Measurements from ENCODE around the gene CD19.
"Not testable (repeated sequence)": the region's sequence is repeated elsewhere in the genome, so short reads cannot be mapped to it uniquely, and the experiment has no call there.

The CD19 gene

DNA sequence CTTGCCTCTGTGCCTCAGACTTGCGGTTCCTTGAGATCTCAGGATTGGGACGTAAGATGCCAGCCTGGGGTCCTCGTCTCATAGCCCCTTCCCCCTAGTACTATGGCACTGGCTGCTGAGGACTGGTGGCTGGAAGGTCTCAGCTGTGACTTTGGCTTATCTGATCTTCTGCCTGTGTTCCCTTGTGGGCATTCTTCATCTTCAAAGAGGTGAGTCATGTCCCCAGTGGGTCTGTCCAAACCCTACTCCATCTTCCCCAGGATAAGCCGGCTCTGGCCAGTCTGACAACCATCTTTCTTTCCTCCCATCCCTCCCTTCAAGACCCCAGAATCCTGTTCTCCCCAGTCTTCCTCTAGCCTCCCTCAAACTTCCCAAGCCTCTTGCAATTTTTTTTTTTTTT lies 3.6 kb downstream of the CD19 start:
- in situ Hi-C loops (cut with MboI; ENCODE audit: low sequenced_read_pairs), result no loop called here

DNA sequence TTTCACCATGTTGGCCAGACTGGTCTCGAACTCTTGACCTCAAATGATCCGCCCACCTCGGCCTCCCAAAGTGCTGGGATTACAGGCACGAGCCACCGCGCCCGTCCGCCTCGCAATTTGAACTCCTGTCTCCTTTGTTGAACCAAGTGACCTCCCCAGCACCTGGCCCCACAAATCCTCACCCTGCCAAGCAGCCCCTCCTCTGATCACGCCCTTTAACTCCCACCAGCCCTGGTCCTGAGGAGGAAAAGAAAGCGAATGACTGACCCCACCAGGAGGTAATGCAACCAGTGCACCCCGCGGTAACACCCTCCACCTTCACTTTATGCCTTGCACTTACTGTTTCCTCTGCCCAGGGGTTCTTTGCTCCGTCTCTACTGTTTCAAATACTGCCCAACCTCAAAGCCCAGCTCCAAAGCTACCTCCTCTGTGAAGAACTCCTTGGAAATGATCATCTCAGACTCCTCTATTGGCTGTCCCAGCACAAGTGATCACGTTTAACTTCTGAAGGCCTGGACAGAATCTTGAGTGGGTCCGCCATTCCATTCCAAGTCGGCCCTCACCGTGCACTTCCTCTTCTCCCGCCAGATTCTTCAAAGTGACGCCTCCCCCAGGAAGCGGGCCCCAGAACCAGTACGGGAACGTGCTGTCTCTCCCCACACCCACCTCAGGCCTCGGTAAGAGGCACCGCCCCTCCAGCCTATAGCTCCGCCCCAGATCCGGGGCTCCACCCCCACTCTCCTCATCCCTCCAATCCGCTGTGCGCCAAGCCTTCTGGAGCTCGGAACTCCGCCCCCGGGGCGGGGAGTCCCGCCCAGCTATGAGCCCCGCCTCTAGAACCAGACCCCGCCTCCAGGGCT lies 4.4 kb downstream of the CD19 start:
- in situ Hi-C loops (cut with MboI; ENCODE audit: low sequenced_read_pairs), result no loop called here

DNA sequence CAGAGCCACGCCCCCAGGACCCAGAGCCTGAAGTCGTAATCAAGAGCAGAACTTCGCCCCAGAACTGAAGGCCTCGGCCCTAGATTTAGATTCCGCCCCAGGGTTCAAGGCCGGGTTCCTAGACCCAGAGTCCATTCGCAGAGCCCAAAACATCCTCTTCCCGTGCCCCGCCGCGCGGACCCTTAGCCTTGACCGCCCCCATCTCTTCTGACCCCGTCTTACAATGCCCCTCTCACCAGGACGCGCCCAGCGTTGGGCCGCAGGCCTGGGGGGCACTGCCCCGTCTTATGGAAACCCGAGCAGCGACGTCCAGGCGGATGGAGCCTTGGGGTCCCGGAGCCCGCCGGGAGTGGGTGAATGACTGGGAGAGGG lies 5.0 kb downstream of the CD19 start:
- in situ Hi-C loops (cut with MboI; ENCODE audit: low sequenced_read_pairs), result no loop called here

DNA sequence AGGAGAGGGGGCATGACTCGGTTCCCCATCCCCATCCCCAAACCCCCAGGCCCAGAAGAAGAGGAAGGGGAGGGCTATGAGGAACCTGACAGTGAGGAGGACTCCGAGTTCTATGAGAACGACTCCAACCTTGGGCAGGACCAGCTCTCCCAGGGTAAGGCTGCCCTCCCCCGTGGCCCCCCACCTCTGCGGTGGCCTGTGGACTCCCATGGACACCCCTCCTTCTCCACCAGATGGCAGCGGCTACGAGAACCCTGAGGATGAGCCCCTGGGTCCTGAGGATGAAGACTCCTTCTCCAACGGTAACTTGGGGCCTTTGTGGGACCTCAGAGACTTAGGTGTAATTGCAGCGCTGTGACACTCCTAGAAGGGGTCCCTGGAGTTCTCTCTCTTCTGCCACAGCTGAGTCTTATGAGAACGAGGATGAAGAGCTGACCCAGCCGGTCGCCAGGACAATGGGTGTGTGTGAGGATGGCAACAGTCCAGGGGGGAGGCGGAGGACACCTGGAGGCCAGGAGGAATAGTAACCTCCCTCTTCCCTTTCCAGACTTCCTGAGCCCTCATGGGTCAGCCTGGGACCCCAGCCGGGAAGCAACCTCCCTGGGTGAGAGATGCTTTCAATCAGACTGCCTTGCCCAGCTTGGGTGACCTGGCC lies 5.6 kb downstream of the CD19 start:
- in situ Hi-C loops (cut with MboI; ENCODE audit: low sequenced_read_pairs), result no loop called here

DNA sequence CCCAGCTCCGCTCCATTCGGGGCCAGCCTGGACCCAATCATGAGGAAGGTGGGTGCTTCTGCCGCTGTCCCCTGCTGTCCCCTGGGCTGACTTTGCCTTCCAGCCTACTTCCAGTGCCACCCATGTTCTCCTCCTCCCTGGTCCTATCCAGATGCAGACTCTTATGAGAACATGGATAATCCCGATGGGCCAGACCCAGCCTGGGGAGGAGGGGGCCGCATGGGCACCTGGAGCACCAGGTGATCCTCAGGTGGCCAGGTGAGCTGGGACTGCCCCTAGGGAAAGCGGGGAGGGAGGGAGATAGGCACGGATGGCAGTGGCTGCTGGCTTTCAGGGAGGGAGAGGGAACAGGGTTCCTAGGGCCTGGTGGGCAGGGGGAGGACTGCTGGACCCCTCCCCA lies 7.0 kb downstream of the CD19 start:
- in situ Hi-C loops (cut with MboI; ENCODE audit: low sequenced_read_pairs), result no loop called here

DNA sequence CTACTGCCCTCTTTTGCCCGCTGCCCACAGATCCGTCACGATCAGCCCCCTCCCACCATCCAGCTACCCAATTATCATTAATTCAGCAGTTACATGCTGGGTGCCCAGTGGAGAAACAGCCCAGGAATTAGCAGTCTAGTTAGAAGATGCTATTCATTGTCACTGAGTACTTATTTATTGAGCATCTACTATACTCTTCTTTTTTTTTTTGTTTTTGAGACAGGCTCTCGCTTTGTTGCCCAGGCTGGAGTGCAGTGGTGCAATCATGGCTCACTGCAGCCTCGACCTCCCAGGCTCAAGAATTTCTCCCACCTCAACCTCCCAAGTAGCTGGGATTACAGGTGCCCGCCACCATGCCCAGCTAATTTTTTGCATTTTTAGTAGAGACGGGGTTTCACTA lies 8.1 kb downstream of the CD19 start:
- in situ Hi-C loops (cut with MboI; ENCODE audit: low sequenced_read_pairs), result not testable (repeated sequence)

DNA sequence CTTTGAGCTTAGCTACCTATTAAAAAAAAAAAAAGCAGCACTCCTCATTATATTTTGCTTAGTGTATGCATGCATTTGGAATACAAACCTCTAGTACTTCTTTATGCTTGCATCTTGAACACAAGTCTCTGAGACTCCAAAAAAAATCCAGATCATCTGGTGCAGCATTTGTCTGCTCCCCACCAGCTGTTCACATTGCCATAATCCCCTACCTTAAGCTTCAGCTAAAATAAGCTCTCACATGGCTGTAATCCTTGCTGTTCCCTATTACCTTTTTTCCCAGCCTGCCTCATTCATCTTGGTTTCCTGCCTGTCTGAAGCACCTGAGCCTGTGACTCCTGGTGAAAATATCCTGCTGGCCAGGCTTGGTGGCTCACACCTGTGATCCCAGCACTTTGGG lies 11.5 kb downstream of the CD19 start:
- in situ Hi-C loops (cut with MboI; ENCODE audit: low sequenced_read_pairs), result no loop called here

DNA sequence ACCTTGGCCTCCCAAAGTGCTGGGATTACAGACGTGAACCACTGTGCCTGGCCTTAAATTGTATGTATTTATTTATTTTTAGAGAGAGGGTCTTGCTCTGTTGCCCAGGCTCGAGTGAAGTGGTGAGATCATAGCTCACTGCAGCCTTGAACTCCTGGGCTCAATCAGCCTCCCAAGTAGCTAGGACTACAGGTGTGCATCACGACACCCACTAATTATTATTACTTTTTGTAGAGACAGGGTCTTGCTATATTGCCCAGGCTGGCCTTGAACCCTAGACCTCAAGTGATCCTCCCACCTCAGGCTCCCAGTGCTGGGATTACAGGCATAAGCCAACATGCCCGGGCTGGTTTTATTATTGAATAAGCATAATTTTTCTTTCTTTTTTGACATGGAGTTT lies 14.9 kb downstream of the CD19 start:
- in situ Hi-C loops (cut with MboI; ENCODE audit: low sequenced_read_pairs), result no loop called here

DNA sequence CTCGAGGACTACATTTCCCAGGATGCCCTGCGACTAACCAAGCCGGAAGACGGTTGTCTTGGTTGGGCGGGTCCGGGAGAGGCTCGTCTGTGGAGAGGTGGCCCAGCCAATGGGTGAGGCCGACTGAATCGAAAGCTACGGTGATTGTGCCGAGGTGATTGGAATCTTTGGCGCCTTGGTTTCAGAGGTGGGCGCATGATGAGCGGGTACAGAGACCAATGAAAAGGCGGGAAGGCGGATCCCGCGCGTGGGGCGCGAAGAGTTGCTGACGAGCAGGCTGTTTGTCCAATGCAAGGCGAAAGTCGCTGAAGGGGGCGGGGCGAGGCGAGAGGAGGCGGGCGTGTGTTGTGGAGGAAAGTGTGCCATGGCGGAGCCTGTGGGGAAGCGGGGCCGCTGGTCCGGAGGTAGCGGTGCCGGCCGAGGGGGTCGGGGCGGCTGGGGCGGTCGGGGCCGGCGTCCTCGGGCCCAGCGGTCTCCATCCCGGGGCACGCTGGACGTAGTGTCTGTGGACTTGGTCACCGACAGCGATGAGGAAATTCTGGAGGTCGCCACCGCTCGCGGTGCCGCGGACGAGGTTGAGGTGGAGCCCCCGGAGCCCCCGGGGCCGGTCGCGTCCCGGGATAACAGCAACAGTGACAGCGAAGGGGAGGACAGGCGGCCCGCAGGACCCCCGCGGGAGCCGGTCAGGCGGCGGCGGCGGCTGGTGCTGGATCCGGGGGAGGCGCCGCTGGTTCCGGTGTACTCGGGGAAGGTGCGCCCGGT lies 19.1 kb downstream of the CD19 start, which contains the start of gene NFATC2IP:
TSS of gene NFATC2IP (plus strand) at position 290 of the 762 bp plus-strand sequence. CDS start at position 365, 75 bp downstream.
- in situ Hi-C loops (cut with MboI; ENCODE audit: low sequenced_read_pairs), result no loop called here

DNA sequence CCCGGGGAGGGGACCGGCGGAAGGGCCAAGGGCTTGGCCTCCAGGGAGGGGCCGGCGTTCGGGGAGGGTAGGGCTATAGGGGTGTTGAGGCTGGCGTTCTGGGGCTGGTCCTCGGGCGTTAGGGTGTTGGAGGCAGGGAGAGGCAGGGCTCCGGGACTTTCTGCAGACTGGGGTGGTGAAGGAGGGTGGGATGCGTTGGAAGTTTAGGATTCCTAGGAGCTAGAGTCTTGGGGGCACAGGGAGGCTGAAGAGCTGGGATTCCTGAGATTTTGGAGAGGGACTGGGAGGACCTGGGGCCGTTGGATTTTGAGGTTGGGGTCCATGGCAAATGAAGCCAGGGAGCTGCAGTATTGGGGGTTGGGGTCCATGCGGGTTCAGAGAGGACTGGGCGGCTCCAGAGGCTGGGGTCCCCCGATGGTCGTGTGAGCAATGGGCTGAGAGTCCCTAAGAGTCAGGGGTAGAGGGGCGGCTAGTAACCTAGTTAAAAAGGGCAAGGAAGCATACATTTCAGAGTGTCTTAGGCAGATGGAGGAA lies 19.7 kb downstream of the CD19 start:
- in situ Hi-C loops (cut with MboI; ENCODE audit: low sequenced_read_pairs), result no loop called here

DNA sequence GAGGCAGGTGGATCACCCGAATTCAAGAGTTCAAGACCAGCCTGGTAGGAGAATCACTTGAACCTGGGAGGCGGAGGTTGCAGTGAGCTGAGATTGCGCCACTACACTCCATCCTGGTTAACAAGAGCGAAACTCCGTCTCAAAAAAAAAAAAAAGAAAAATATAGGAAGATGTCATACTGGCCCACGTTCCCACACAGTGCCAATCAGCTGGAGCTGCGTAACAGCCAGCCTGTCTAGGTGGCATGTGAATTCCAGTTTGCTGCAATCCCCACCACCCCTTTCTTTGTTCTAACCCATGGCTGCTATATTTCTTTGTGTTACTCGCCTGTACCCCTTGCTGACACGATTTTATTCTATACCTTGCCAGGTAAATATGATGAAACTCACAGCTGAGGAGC lies 26.4 kb downstream of the CD19 start:
- in situ Hi-C loops (cut with MboI; ENCODE audit: low sequenced_read_pairs), result no loop called here

DNA sequence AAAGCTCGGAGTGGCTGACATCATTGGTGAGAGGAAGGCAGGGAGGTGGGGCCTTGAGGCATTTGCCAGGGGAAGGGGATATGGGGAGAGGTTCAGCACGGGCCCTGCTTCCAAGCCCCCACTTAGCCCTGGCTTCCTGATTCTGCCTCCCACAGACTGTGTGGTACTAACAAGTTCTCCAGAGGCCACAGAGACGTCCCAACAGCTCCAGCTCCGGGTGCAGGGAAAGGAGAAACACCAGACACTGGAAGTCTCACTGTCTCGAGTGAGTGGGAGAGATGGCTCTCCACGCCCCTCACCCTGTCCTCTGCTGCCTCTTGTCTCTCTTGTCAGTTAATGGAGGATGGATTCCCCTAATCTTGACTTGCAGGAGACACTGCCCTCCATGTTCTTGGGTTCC lies 27.1 kb downstream of the CD19 start:
- in situ Hi-C loops (cut with MboI; ENCODE audit: low sequenced_read_pairs), result no loop called here

DNA sequence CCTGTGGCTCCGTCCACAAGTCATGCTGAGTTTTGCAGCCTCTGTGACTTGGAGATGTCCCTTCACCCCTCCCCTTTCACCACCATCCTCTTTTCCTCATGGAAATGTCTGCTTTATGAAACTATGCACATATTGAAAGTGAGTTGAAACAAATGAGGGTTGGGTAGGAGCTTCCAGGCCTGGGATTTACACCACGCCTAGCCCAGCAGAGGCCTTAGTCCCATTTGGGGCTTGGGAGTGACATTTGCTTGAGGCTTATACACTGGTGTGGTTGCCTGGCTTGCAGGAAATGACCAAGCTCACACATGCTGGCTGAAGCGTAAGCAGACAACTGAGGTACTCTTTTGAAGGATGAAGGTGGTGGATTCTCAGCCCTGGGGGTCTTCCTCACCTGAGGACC lies 32.3 kb downstream of the CD19 start:
- in situ Hi-C loops (cut with MboI; ENCODE audit: low sequenced_read_pairs), result no loop called here

DNA sequence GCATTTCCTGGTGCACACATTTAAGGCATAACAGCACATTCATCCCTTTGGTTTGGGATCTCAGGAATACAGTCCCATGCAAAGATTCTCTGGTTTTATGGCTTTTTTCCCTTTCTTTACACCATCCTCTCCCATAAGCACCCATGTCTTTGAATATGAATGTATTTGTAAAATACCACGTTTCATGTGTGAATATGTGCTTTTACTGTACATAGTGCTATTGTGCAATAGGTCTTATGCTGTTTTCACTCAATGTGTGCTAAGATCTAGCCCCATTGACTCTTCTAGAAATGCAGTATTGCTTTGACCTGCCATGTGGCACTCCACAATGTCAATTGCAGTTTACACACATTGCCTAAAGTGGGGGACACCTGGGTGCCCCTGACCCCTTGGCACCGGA lies 32.7 kb downstream of the CD19 start:
- in situ Hi-C loops (cut with MboI; ENCODE audit: low sequenced_read_pairs), result no loop called here

DNA sequence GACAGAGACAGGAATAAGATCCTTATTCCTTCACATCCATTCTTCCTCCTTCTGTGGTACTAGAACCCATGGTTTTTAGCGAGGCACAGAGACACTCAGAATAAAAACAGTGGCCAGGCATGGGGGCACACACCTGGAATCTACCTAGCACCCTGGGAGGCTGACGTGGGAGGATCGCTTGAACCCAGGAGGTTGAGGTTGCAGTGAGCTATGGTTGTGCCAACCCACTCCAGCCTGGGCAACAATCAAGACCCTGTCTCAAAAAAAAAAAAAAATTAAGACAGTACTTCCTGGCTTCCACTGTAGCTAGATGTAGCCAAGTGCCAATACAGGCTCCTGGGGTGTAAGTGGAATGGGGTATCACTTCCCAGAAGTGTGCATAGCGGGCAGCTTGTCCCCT lies 35.4 kb downstream of the CD19 start:
- in situ Hi-C loops (cut with MboI; ENCODE audit: low sequenced_read_pairs), result no loop called here

DNA sequence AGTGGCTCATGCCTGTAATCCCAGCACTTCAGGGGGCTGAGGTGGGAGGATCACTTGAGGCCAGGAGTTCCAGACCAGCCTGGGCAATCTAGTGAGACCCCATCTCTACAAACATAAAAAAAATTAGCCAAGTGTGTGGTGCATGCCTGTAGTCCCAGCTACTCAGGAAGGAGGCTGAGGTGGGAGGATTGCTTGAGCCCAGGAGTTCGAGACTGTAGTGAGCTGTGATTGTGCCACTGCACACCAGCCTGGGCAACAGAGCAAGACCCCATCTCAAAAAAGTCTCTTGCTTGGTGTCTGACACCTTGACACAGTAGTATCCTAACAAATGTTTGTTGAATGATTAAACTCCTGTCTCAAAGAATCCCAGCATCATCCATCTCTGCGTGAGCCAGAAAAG lies 37.9 kb downstream of the CD19 start:
- in situ Hi-C loops (cut with MboI; ENCODE audit: low sequenced_read_pairs), result not testable (repeated sequence)

DNA sequence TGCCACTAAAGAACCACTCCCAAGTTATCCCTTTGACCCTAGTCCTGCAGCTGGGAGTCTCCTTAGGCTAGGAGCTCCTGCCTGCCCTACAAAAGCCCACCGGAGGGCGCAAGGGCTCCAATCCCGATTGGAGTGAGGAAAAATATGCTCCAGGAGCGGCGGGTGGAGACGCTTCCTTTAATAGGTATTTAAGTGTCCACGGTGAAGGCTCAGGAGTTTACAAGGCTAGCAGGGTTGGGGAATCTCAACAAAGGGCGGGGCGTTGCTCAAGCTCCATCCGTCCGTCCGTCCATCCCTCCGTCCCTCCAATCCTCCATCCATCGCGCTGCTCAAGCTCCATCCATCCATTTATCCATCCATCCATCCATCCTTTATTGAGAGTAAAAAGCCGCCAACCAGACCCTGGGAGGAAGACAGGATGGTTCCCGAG lies 42.3 kb downstream of the CD19 start:
- in situ Hi-C loops (cut with MboI; ENCODE audit: low sequenced_read_pairs), result no loop called here

DNA sequence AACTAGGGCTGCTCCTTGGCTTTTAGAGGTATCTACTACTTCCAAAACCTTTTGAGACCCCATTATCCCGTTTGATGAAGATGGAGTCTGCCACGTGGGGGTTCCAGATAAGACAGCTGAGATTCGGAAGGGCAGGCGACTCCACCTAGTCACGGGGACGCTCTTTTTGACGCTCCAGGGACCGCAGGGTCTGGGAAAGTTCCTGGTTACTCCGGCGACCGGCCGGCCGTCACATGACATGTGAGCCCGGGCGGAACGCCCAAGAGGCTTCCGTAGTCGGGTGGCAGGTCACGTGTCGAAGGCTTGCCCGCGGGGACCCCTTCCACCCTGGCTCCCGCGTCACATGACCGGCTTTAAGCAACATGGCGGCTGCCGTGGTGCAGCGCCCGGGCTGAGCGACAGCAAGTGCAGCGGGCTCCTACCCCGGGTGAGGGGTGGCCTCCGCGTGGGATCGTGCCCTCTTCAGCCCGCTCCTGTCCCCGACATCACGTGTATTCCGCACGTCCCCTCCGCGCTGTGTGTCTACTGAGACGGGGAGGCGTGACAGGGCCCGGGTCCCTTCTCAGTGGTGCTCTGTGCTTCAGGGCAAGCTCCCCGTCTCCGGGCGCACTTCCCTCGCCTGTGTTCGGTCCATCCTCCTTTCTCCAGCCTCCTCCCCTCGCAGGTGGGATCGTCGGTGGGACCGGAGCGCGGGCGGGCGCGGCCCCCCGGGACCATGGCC lies 42.8 kb downstream of the CD19 start, which contains the start of gene SPNS1:
TSS of gene SPNS1 (plus strand) at position 342 of the 721 bp plus-strand sequence. CDS start at position 716, 374 bp downstream.
- in situ Hi-C loops (cut with MboI; ENCODE audit: low sequenced_read_pairs), result no loop called here

DNA sequence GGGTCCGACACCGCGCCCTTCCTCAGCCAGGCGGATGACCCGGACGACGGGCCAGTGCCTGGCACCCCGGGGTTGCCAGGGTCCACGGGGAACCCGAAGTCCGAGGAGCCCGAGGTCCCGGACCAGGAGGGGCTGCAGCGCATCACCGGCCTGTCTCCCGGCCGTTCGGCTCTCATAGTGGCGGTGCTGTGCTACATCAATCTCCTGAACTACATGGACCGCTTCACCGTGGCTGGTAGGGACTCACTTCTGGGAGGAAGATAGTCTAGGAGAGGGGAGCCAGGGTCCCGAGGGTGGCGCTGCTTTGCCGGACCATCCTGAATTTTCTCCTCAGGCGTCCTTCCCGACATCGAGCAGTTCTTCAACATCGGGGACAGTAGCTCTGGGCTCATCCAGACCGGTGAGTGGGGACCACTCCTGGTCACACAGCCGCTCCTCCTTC lies 43.4 kb downstream of the CD19 start:
- in situ Hi-C loops (cut with MboI; ENCODE audit: low sequenced_read_pairs), result no loop called here
